ENCODE data around the gene PCDH9. TPM values are rescaled to one million over a fixed set of nuclear protein-coding genes. Genes with fewer than 3 reads are reported as not detected.

Gene PCDH9
- total RNA-seq, 1 donor from 2014 or later: 0.75 TPM

GRCh38 chr13:67192751-67193150, 37.4 kb downstream of the PCDH9 start:
- no peak for TF ChIP-seq CTCF (IDR thresholded peaks at IDR 0.05; ENCODE audit: insufficient read depth, low read length, poor library complexity, severe bottlenecking)
- Histone ChIP-seq H3K4me3 (ENCODE audit: low read depth, low read length) (no peak overlapping the region), H3K36me3 (ENCODE audit: control insufficient read depth, insufficient read depth, low read length) (no peaks in the 10 kb centered on the region), H3K27me3 (ENCODE audit: control insufficient read depth, insufficient read depth, low read length) (no peaks in the 10 kb centered on the region)
- DNase-seq (ENCODE audit: low read depth): no peak

- no peaks in the 10 kb centered on the region for H3K36me3 ChIP-seq (ENCODE audit: control insufficient read depth, insufficient read depth, low read length)
- TF ChIP-seq CTCF (IDR thresholded peaks at IDR 0.05; ENCODE audit: insufficient read depth, low read length, poor library complexity, severe bottlenecking): no peak
- H3K4me3 ChIP-seq (ENCODE audit: low read depth, low read length): no peak overlapping the region
- DNase-seq (ENCODE audit: low read depth): no peak
- no peaks in the 10 kb centered on the region for H3K27me3 ChIP-seq (ENCODE audit: control insufficient read depth, insufficient read depth, low read length)
Measured at GRCh38 chr13:67186995-67187569, 43.1 kb downstream of the PCDH9 start.

DNA sequence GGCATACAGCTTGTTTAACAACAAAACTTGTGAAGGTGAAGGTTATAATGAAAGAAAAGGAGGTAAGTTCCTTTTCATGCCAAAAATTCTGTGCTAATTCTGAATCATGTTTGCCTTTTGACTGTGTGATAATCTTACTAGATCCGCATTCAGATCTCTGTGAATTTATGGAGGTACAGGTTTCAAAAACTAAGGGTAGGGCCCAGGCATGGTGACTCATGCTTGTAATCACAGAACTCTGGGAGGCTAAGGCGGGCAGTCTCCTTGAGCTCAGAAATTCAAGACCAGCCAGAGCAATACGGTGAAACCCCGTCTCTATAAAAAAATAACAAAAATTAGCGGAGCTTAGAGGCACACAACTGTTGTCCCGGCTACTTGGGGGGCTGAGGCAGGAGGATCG, 45.9 kb downstream of the PCDH9 start:
- no peak for DNase-seq (ENCODE audit: low read depth)
- no peaks in the 10 kb centered on the region for H3K27me3 ChIP-seq (ENCODE audit: control insufficient read depth, insufficient read depth, low read length)
- H3K36me3 ChIP-seq (ENCODE audit: control insufficient read depth, insufficient read depth, low read length): no peaks in the 10 kb centered on the region
- no peak overlapping the region for H3K4me3 ChIP-seq (ENCODE audit: low read depth, low read length)
- TF ChIP-seq CTCF (IDR thresholded peaks at IDR 0.05; ENCODE audit: insufficient read depth, low read length, poor library complexity, severe bottlenecking): no peak

DNA sequence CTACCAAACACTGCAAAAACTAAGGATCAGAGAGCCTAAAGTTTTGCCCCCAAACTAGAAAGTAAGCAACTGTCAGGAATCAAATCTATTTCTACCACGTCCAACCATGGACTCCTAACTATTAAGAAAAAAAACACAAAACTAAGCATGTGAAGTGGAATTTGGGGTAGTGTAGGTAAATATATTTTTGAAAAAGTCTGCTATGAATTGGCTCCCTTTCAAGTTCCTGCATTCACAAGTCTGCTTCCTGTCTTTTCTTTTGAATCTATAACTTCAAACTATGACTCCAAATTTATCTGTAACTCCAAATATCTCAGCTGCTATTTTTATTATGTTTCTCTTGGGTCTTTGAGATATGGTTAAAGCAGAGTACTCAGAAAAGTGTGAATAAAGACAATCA, 47.0 kb downstream of the PCDH9 start:
- Histone ChIP-seq H3K27me3 (ENCODE audit: control insufficient read depth, insufficient read depth, low read length) (no peaks in the 10 kb centered on the region), H3K36me3 (ENCODE audit: control insufficient read depth, insufficient read depth, low read length) (no peaks in the 10 kb centered on the region), H3K4me3 (ENCODE audit: low read depth, low read length) (no peak overlapping the region)
- no peak for DNase-seq (ENCODE audit: low read depth)
- TF ChIP-seq CTCF (IDR thresholded peaks at IDR 0.05; ENCODE audit: insufficient read depth, low read length, poor library complexity, severe bottlenecking): no peak

DNA sequence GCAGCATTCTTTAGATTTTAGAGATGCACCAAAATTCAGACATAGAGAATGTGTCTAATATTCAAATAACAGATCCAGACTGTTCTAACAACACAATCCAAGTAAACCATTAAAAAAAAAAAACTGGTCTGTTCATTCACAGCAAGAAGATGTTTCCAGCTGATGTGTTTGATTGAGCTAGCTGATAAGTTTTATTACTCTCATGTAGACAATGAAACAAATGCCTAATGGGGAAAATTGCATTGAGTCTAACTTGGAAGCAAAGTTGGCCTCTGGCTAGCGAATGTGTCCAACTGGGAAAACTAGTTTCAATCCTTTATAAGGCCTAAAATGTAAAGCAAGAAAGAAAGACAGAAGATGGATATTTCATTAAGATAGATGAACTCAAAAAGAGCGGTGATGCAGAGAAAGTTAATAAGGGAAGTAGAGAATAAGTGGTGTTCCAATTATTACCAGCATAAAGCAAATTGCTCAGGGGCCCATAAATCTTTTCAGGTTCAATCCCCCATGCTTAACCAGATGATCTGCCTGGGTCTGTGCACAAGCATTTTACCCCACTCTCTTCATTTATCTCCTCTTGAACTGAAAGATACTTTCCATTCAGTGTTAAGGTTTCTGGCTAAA, 54.2 kb downstream of the PCDH9 start:
- no peak overlapping the region for H3K4me3 ChIP-seq (ENCODE audit: low read depth, low read length)
- DNase-seq (ENCODE audit: low read depth): no peak
- no peak for TF ChIP-seq CTCF (IDR thresholded peaks at IDR 0.05; ENCODE audit: insufficient read depth, low read length, poor library complexity, severe bottlenecking)
- H3K36me3 ChIP-seq (ENCODE audit: control insufficient read depth, insufficient read depth, low read length): no peaks in the 10 kb centered on the region
- no peaks in the 10 kb centered on the region for H3K27me3 ChIP-seq (ENCODE audit: control insufficient read depth, insufficient read depth, low read length)

GRCh38 chr13:67168384-67168783, 61.8 kb downstream of the PCDH9 start:
- DNase-seq (ENCODE audit: low read depth): no peak
- no peak for TF ChIP-seq CTCF (IDR thresholded peaks at IDR 0.05; ENCODE audit: insufficient read depth, low read length, poor library complexity, severe bottlenecking)
- H3K27me3 ChIP-seq (ENCODE audit: control insufficient read depth, insufficient read depth, low read length): no peaks in the 10 kb centered on the region
- H3K36me3 ChIP-seq (ENCODE audit: control insufficient read depth, insufficient read depth, low read length): no peaks in the 10 kb centered on the region
- H3K4me3 ChIP-seq (ENCODE audit: low read depth, low read length): no peak overlapping the region

All from kidney epithelial cell (primary cell).